ENCODE results near the gene MSANTD2.
A peak's percentile ranks its signal among the peaks of the same experiment; 100 is the strongest.

Gene MSANTD2

DNA sequence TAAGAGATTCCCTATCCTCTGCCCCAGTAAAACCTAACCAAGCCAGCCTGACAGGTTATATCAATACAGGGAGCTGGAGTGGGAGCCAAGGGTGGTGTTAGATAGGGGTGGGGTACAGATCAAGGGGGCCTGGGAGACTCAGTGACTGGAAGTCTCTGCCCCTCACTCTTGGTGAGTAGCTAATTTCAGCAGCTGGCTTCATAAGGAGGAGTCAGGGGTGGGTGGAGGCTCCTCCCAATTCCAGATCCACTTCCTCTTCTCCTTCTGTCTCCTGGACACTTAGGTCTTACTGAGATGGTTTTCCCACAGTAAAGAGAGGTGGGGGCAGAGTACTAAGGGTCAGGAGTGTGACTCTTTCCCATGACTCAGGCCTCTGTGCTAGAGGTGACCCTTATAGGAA, 47.0 kb downstream of the MSANTD2 start:
- Histone ChIP-seq H3K36me3 (ENCODE audit: control insufficient read depth in 2 of 2, insufficient read depth in 2 of 2, low read length in 2 of 2) (no peaks in the 10 kb centered on the region), H3K27ac (ENCODE audit: low read length) (no peak overlapping the region), H3K4me1 (ENCODE audit: control insufficient read depth, insufficient read depth, low read length) (peaks cover 9% of the 10 kb centered on the region), H3K9ac (ENCODE audit: low read length in 2 of 2) (no peak overlapping the region), H3K4me3 (ENCODE audit: low read length in 2 of 2) (no peak overlapping the region), H3K27me3 (ENCODE audit: control insufficient read depth in 1 of 2, insufficient read depth in 2 of 2, low read length in 2 of 2) (peaks cover 60% of the 10 kb centered on the region in 2 donors), H3K9me3 (ENCODE audit: control insufficient read depth in 2 of 2, low read length in 2 of 2) (no peaks in the 10 kb centered on the region)

DNA sequence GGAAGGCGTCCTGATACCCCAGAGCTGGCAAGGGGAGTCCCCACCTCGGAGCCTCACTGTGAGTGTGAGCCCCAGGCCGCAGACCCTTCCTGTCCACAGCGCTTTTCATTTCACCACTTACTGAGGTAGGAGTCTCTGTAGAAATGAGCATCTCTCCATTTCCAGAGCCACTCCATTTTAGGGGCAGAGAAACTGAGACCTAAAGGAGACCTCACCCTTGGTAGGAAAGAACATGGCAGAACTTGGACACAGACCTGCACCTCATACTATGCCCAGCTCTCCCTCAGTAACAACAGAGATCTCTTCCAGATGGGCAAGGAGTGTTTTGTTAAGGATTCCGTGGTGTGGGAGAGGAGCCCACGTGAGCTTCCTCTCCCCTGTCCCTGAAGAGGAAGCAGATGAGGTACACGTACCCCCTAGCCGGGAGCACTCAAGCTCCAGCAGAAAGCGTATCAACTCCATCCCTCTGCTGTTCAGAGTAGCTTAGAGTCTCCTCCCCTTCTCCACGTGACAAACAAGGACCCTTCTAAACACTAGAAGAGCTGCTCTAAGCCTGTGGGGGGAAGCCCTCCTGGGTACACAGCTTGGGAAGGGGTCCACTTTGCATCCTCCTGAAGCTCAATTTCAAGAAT, 47.6 kb downstream of the MSANTD2 start:
- Histone ChIP-seq H3K9me3 (ENCODE audit: control insufficient read depth in 2 of 2, low read length in 2 of 2) (no peaks in the 10 kb centered on the region), H3K36me3 (ENCODE audit: control insufficient read depth in 2 of 2, insufficient read depth in 2 of 2, low read length in 2 of 2) (no peaks in the 10 kb centered on the region), H3K27me3 (ENCODE audit: control insufficient read depth in 1 of 2, insufficient read depth in 2 of 2, low read length in 2 of 2) (peaks cover 60 to 61% of the 10 kb centered on the region in 2 donors), H3K9ac (ENCODE audit: low read length in 2 of 2) (no peak overlapping the region), H3K4me3 (ENCODE audit: low read length in 2 of 2) (no peak overlapping the region), H3K27ac (ENCODE audit: low read length) (no peak overlapping the region), H3K4me1 (ENCODE audit: control insufficient read depth, insufficient read depth, low read length) (peaks cover 4% of the 10 kb centered on the region)

DNA sequence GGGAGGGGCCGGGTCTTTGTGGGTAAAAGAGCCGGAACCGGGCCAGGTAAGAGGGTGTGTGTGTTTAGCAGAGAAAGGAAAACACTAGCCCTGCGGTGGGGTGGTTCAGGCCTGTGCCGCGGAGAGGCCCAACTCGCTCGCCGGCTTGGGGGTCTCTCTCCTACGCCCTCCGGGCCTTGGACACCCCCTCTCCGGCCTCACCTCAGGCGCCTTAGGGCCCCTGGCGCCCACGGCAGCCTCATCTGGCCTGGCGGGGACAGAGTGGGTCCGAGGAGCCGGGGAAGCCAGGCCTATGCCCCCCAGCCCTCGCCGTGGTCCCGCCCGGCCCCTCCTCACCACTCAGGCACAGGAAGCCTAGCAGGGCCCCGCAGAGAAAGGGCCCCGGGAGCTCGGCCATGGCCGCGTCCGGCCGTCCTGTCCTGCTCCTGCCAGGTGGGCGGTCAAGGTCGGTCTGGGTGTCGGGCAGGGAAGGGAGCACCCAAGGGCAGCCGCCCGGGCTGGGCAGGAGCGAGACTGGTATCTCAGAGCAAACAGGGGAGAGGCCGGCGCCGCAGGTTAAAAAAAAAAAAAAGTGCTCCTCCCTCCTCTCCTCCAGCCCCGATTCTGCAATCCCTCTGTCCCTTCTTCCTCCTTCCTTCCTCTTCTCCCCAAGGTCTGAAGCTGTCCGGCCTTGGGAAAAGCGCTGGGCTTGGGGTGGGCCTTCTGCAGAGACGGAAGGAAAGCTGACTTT, 48.3 kb downstream of the MSANTD2 start, which contains the start of gene VSIG2:
TSS of gene VSIG2 (minus strand) at position 515 of the 730 bp plus-strand sequence. CDS start at position 397, 118 bp downstream.
- no peak within 1 kb of the TSS for H3K9ac ChIP-seq (ENCODE audit: low read length in 2 of 2)
- H3K27me3 ChIP-seq (ENCODE audit: control insufficient read depth in 1 of 2, insufficient read depth in 2 of 2, low read length in 2 of 2) = peaks cover 60 to 61% of the 10 kb centered on the region in 2 donors
- no peaks in the 10 kb centered on the region for H3K36me3 ChIP-seq (ENCODE audit: control insufficient read depth in 2 of 2, insufficient read depth in 2 of 2, low read length in 2 of 2)
- H3K4me1 ChIP-seq (ENCODE audit: control insufficient read depth, insufficient read depth, low read length) = peaks cover 8% of the 10 kb centered on the region
- no peaks in the 10 kb centered on the region for H3K9me3 ChIP-seq (ENCODE audit: control insufficient read depth in 2 of 2, low read length in 2 of 2)
- no peak within 1 kb of the TSS for H3K4me3 ChIP-seq (ENCODE audit: low read length in 2 of 2)
- H3K27ac ChIP-seq (ENCODE audit: low read length) = no peak within 1 kb of the TSS

DNA sequence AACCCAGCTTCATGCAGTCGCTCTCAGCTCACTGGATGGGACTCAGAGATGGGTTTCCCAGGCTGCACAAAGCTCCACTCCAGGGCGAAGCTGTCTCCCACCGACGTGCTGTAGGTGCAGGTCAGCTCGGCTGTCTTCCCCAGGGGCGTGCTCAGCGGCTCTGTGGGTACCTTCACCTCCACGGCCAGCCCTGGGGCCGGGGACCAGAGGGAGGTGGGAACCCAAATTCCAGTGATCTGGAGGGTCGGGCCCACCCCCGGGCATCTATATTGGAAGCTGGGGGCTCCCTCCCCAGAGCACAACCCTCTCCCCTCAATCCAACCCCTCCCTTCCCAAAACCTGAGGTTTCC, 48.8 kb downstream of the MSANTD2 start:
- no peak overlapping the region for H3K4me3 ChIP-seq (ENCODE audit: low read length in 2 of 2)
- no peaks in the 10 kb centered on the region for H3K36me3 ChIP-seq (ENCODE audit: control insufficient read depth in 2 of 2, insufficient read depth in 2 of 2, low read length in 2 of 2)
- peaks cover 12% of the 10 kb centered on the region for H3K4me1 ChIP-seq (ENCODE audit: control insufficient read depth, insufficient read depth, low read length)
- no peaks in the 10 kb centered on the region for H3K9me3 ChIP-seq (ENCODE audit: control insufficient read depth in 2 of 2, low read length in 2 of 2)
- peaks cover 59 to 60% of the 10 kb centered on the region in 2 donors for H3K27me3 ChIP-seq (ENCODE audit: control insufficient read depth in 1 of 2, insufficient read depth in 2 of 2, low read length in 2 of 2)
- H3K27ac ChIP-seq (ENCODE audit: low read length) = no peak overlapping the region
- H3K9ac ChIP-seq (ENCODE audit: low read length in 2 of 2) = no peak overlapping the region

DNA sequence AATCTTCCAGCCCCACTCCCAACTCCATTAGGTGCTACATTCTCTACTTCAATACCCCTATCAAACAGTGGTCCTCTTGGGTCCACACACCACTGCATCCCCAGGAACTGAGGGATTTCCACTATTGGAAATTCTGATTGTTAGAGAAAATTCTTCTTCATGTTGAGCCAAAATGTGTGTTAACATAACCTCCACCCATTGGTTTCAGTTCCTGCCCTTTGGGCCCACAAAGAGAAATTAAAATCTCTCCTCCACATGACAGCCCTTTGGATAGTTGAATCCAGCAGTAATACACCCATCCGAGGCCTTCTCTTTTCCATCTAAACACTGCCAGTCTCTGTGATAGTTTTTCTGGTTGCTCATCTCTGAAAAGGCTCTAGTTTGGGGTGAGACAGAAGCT, 50.3 kb downstream of the MSANTD2 start:
- H3K36me3 ChIP-seq (ENCODE audit: control insufficient read depth in 2 of 2, insufficient read depth in 2 of 2, low read length in 2 of 2) = no peaks in the 10 kb centered on the region
- no peak overlapping the region for H3K4me3 ChIP-seq (ENCODE audit: low read length in 2 of 2)
- H3K27me3 ChIP-seq (ENCODE audit: control insufficient read depth in 1 of 2, insufficient read depth in 2 of 2, low read length in 2 of 2) = peaks cover 63 to 73% of the 10 kb centered on the region in 2 donors
- no peaks in the 10 kb centered on the region for H3K9me3 ChIP-seq (ENCODE audit: control insufficient read depth in 2 of 2, low read length in 2 of 2)
- no peak overlapping the region for H3K9ac ChIP-seq (ENCODE audit: low read length in 2 of 2)
- no peak overlapping the region for H3K27ac ChIP-seq (ENCODE audit: low read length)
- peaks cover 23% of the 10 kb centered on the region for H3K4me1 ChIP-seq (ENCODE audit: control insufficient read depth, insufficient read depth, low read length)

DNA sequence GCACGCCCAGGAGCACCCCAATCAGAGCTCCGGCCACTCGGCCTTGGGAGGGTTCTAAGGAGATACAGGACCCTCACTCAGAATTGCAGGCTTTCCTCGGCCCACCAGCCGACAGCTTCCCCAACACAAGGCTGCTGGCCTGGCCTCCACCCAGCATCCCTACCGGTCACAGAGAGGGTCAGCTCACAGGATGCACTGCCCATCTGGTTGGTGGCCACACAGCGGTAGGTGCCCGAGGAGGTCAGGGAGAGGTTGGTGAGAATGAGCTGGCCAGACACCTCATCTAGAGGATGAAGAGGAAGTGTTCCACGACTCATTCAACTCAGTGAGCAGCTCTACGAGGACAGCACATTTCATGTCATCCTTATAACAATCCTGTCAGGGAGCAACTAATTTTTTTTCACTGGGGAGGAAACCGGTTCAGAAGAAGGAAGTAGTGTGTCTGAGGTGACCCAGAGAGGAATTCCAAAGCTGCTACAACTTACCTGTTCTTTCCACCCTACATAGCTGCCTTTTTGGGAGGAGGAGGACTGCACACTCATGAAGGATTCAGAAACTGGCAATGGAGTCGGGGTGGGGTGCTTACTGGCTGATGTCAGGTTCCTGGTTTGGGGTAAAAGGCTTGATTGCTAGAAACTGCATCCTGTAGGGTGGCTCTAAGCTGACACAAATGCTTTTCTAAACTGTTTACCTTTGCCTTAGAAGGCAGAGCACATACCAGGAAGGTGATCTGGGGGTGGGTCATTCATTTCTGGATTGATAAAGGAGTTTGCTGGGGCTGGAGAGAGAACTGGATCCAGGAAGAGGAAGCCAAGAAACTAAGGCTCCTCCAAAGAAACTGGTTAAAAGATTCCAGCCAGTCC, 51.5 kb downstream of the MSANTD2 start:
- peaks cover 23% of the 10 kb centered on the region for H3K4me1 ChIP-seq (ENCODE audit: control insufficient read depth, insufficient read depth, low read length)
- H3K9ac ChIP-seq (ENCODE audit: low read length in 2 of 2) = no peak overlapping the region
- H3K36me3 ChIP-seq (ENCODE audit: control insufficient read depth in 2 of 2, insufficient read depth in 2 of 2, low read length in 2 of 2) = no peaks in the 10 kb centered on the region
- no peak overlapping the region for H3K27ac ChIP-seq (ENCODE audit: low read length)
- H3K9me3 ChIP-seq (ENCODE audit: control insufficient read depth in 2 of 2, low read length in 2 of 2) = no peaks in the 10 kb centered on the region
- no peak overlapping the region for H3K4me3 ChIP-seq (ENCODE audit: low read length in 2 of 2)
- peaks cover 60 to 73% of the 10 kb centered on the region in 2 donors for H3K27me3 ChIP-seq (ENCODE audit: control insufficient read depth in 1 of 2, insufficient read depth in 2 of 2, low read length in 2 of 2)

DNA sequence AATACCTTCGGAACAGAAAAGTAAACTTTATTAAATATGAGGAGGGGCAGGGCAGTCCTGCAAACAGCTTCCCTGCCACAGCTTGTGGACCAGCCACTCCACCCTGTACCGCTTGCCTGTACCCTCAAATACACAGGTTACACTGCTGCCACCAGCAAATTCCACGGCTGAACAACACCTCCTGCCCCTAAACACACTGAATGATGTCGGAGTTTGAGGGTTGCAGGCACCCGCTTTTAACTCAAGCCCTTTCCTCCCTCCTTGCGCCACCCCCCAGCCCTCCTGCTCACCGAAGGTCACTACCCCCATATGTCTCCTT, 52.1 kb downstream of the MSANTD2 start:
- no peak overlapping the region for H3K4me3 ChIP-seq (ENCODE audit: low read length in 2 of 2)
- no peaks in the 10 kb centered on the region for H3K9me3 ChIP-seq (ENCODE audit: control insufficient read depth in 2 of 2, low read length in 2 of 2)
- H3K9ac ChIP-seq (ENCODE audit: low read length in 2 of 2) = no peak overlapping the region
- no peaks in the 10 kb centered on the region for H3K36me3 ChIP-seq (ENCODE audit: control insufficient read depth in 2 of 2, insufficient read depth in 2 of 2, low read length in 2 of 2)
- H3K27me3 ChIP-seq (ENCODE audit: control insufficient read depth in 1 of 2, insufficient read depth in 2 of 2, low read length in 2 of 2) = peaks cover 59 to 78% of the 10 kb centered on the region in 2 donors
- H3K27ac ChIP-seq (ENCODE audit: low read length) = no peak overlapping the region
- H3K4me1 ChIP-seq (ENCODE audit: control insufficient read depth, insufficient read depth, low read length) = peaks cover 23% of the 10 kb centered on the region

DNA sequence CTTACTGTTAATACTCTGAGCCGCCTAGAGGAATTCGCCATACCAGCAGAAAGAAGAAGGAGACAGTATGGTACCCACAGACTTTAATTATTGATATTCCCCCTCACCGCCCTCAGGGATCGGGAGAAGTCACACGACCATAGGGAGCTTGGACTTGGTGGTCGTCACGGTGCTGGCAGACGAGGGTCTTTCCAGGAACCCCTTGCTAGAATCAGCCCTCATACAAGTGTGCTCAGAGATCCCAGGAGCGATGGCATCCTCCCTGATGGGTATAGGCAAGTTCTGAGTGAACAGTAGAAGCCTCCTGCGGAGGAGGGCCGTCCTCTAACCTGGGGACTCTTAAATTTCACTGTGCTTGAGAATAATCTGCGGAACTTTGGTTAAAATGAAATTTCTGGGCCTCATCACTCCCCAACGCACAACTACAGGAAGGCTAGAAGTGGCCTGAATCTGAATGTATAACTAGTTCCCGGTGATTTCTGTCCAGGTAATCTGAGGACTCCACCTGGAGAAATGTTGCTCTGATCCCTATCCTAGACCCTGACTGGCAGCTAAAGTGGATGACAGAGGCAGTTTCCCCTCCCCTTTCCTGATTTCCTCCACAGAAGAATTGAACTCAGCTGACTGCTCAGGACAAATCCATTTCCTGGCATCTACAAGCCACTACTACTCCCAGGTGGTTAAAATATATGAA, 52.7 kb downstream of the MSANTD2 start:
- peak overlapping the region in 1 of 2 donors; percentile 71 for H3K4me3 ChIP-seq (ENCODE audit: low read length in 2 of 2)
- no peak overlapping the region for H3K27ac ChIP-seq (ENCODE audit: low read length)
- H3K27me3 ChIP-seq (ENCODE audit: control insufficient read depth in 1 of 2, insufficient read depth in 2 of 2, low read length in 2 of 2) = peaks cover 64 to 78% of the 10 kb centered on the region in 2 donors
- H3K36me3 ChIP-seq (ENCODE audit: control insufficient read depth in 2 of 2, insufficient read depth in 2 of 2, low read length in 2 of 2) = no peaks in the 10 kb centered on the region
- no peak overlapping the region for H3K9ac ChIP-seq (ENCODE audit: low read length in 2 of 2)
- no peaks in the 10 kb centered on the region for H3K9me3 ChIP-seq (ENCODE audit: control insufficient read depth in 2 of 2, low read length in 2 of 2)
- H3K4me1 ChIP-seq (ENCODE audit: control insufficient read depth, insufficient read depth, low read length) = peaks cover 23% of the 10 kb centered on the region

DNA sequence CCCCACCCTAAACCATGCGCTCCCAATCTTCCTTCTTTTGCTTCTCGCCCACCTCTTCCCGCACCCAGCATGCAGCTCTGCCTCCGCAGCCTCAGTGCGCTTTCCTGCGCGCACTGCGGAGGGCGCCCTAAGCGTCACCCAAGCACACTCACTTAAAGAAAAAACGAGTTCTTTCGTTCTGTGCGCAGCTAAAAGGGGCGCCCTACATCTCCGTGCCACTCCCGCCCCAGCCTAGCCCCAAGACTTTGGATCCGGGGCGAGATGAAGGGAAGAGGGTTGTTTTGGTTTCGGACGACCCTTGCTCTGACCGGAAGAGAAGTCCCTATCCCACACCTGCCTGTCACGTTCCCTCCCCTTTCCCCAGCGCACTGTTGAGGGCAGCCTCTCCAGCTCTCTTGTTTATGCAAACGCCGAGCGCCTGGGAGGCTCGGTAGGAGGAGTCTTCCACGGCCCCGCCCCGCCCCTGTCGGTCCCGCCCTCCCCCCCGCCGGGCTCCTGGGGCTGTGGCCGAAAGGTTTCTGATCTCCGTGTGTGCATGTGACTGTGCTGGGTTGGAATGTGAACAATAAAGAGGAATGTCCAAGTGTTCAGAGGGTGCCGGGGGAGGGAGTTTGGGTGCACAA, 53.5 kb downstream of the MSANTD2 start:
- Histone ChIP-seq H3K9me3 (ENCODE audit: control insufficient read depth in 2 of 2, low read length in 2 of 2) (no peaks in the 10 kb centered on the region), H3K9ac (ENCODE audit: low read length in 2 of 2) (peak overlapping the region in 1 of 2 donors; percentile 42), H3K4me1 (ENCODE audit: control insufficient read depth, insufficient read depth, low read length) (peaks cover 20% of the 10 kb centered on the region), H3K36me3 (ENCODE audit: control insufficient read depth in 2 of 2, insufficient read depth in 2 of 2, low read length in 2 of 2) (no peaks in the 10 kb centered on the region), H3K27ac (ENCODE audit: low read length) (no peak overlapping the region), H3K4me3 (ENCODE audit: low read length in 2 of 2) (peak overlapping the region; percentile 71 to 75), H3K27me3 (ENCODE audit: control insufficient read depth in 1 of 2, insufficient read depth in 2 of 2, low read length in 2 of 2) (peaks cover 67 to 76% of the 10 kb centered on the region in 2 donors)
